ENCODE results near the gene YRDC.
A peak's percentile ranks its signal among the peaks of the same experiment; 100 is the strongest.
"Not testable (repeated sequence)": the region's sequence is repeated elsewhere in the genome, so short reads cannot be mapped to it uniquely, and the experiment has no call there.

The YRDC gene

GRCh38 chr1:37795340-37796125 lies 12.5 kb downstream of the YRDC start:
- H3K9me3 ChIP-seq (ENCODE audit: control insufficient read depth in 1 of 2, low read length in 2 of 2): no peaks in the 10 kb centered on the region
- peak overlapping the region in 1 of 2 donors; percentile 59 for H3K4me3 ChIP-seq (ENCODE audit: low read depth in 1 of 2, low read length in 2 of 2)

GRCh38 chr1:37794372-37795339 lies 13.4 kb downstream of the YRDC start:
- Histone ChIP-seq H3K36me3 (ENCODE audit: control insufficient read depth in 1 of 2, insufficient read depth in 2 of 2, low read length in 2 of 2) (peaks cover 0 to 7% of the 10 kb centered on the region in 2 donors), H3K27ac (ENCODE audit: low read length) (no peak overlapping the region), H3K4me1 (ENCODE audit: control insufficient read depth in 1 of 2, insufficient read depth in 2 of 2, low read length in 2 of 2) (peaks cover 0 to 17% of the 10 kb centered on the region in 2 donors), H3K27me3 (ENCODE audit: low read depth, low read length) (no peaks in the 10 kb centered on the region), H3K9me3 (ENCODE audit: control insufficient read depth in 1 of 2, low read length in 2 of 2) (no peaks in the 10 kb centered on the region), H3K4me3 (ENCODE audit: low read depth in 1 of 2, low read length in 2 of 2) (peak overlapping the region in 1 of 2 donors; percentile 59)

More at GRCh38 chr1:37795340-37796125, 12.5 kb downstream of the YRDC start:
- H3K27me3 ChIP-seq (ENCODE audit: low read depth, low read length): no peaks in the 10 kb centered on the region
- peaks cover 0 to 17% of the 10 kb centered on the region in 2 donors for H3K4me1 ChIP-seq (ENCODE audit: control insufficient read depth in 1 of 2, insufficient read depth in 2 of 2, low read length in 2 of 2)
- peaks cover 0 to 16% of the 10 kb centered on the region in 2 donors for H3K36me3 ChIP-seq (ENCODE audit: control insufficient read depth in 1 of 2, insufficient read depth in 2 of 2, low read length in 2 of 2)
- no peak overlapping the region for H3K27ac ChIP-seq (ENCODE audit: low read length)

- Histone ChIP-seq H3K4me3 (ENCODE audit: low read depth in 1 of 2, low read length in 2 of 2) (peak within 1 kb of the TSS in 1 of 2 donors; percentile 59), H3K4me1 (ENCODE audit: control insufficient read depth in 1 of 2, insufficient read depth in 2 of 2, low read length in 2 of 2) (peaks cover 0 to 17% of the 10 kb centered on the region in 2 donors), H3K9me3 (ENCODE audit: control insufficient read depth in 1 of 2, low read length in 2 of 2) (no peaks in the 10 kb centered on the region), H3K27me3 (ENCODE audit: low read depth, low read length) (no peaks in the 10 kb centered on the region), H3K36me3 (ENCODE audit: control insufficient read depth in 1 of 2, insufficient read depth in 2 of 2, low read length in 2 of 2) (no peaks in the 10 kb centered on the region), H3K27ac (ENCODE audit: low read length) (no peak within 1 kb of the TSS)
Observed at GRCh38 chr1:37793773-37794371, 14.1 kb downstream of the YRDC start, which contains the start of gene MANEAL. MANEAL (plus strand) TSS chr1:37793847; CDS start chr1:37794183, 336 bp downstream.

- no peaks in the 10 kb centered on the region for H3K9me3 ChIP-seq (ENCODE audit: control insufficient read depth in 1 of 2, low read length in 2 of 2)
- H3K27me3 ChIP-seq (ENCODE audit: low read depth, low read length): no peaks in the 10 kb centered on the region
- H3K36me3 ChIP-seq (ENCODE audit: control insufficient read depth in 1 of 2, insufficient read depth in 2 of 2, low read length in 2 of 2): no peaks in the 10 kb centered on the region
- H3K4me3 ChIP-seq (ENCODE audit: low read depth in 1 of 2, low read length in 2 of 2): peak overlapping the region in 1 of 2 donors; percentile 59
- no peak overlapping the region for H3K27ac ChIP-seq (ENCODE audit: low read length)
- peaks cover 0 to 17% of the 10 kb centered on the region in 2 donors for H3K4me1 ChIP-seq (ENCODE audit: control insufficient read depth in 1 of 2, insufficient read depth in 2 of 2, low read length in 2 of 2)
Observed at GRCh38 chr1:37792943-37793686, 14.9 kb downstream of the YRDC start.

GRCh38 chr1:37782491-37782890 lies 25.5 kb downstream of the YRDC start:
- H3K27me3 ChIP-seq (ENCODE audit: low read depth, low read length): no peaks in the 10 kb centered on the region
- H3K9me3 ChIP-seq (ENCODE audit: control insufficient read depth in 1 of 2, low read length in 2 of 2): no peaks in the 10 kb centered on the region
- no peak overlapping the region for H3K27ac ChIP-seq (ENCODE audit: low read length)
- no peak overlapping the region for H3K4me3 ChIP-seq (ENCODE audit: low read depth in 1 of 2, low read length in 2 of 2)
- H3K4me1 ChIP-seq (ENCODE audit: control insufficient read depth in 1 of 2, insufficient read depth in 2 of 2, low read length in 2 of 2): no peaks in the 10 kb centered on the region
- H3K36me3 ChIP-seq (ENCODE audit: control insufficient read depth in 1 of 2, insufficient read depth in 2 of 2, low read length in 2 of 2): no peaks in the 10 kb centered on the region

- H3K27ac ChIP-seq (ENCODE audit: low read length): no peak overlapping the region
- no peak overlapping the region for H3K4me3 ChIP-seq (ENCODE audit: low read depth in 1 of 2, low read length in 2 of 2)
- no peaks in the 10 kb centered on the region for H3K4me1 ChIP-seq (ENCODE audit: control insufficient read depth in 1 of 2, insufficient read depth in 2 of 2, low read length in 2 of 2)
- H3K9me3 ChIP-seq (ENCODE audit: control insufficient read depth in 1 of 2, low read length in 2 of 2): no peaks in the 10 kb centered on the region
- no peaks in the 10 kb centered on the region for H3K27me3 ChIP-seq (ENCODE audit: low read depth, low read length)
- no peaks in the 10 kb centered on the region for H3K36me3 ChIP-seq (ENCODE audit: control insufficient read depth in 1 of 2, insufficient read depth in 2 of 2, low read length in 2 of 2)
Observed at GRCh38 chr1:37778654-37779053, 29.4 kb downstream of the YRDC start.

GRCh38 chr1:37776946-37777516 lies 31.0 kb downstream of the YRDC start:
- no peak overlapping the region for H3K27ac ChIP-seq (ENCODE audit: low read length)
- no peaks in the 10 kb centered on the region for H3K9me3 ChIP-seq (ENCODE audit: control insufficient read depth in 1 of 2, low read length in 2 of 2)
- H3K36me3 ChIP-seq (ENCODE audit: control insufficient read depth in 1 of 2, insufficient read depth in 2 of 2, low read length in 2 of 2): no peaks in the 10 kb centered on the region
- no peaks in the 10 kb centered on the region for H3K27me3 ChIP-seq (ENCODE audit: low read depth, low read length)
- H3K4me3 ChIP-seq (ENCODE audit: low read depth in 1 of 2, low read length in 2 of 2): no peak overlapping the region
- H3K4me1 ChIP-seq (ENCODE audit: control insufficient read depth in 1 of 2, insufficient read depth in 2 of 2, low read length in 2 of 2): no peaks in the 10 kb centered on the region

- not testable (repeated sequence) for H3K27ac ChIP-seq (ENCODE audit: low read length); H3K9me3 ChIP-seq (ENCODE audit: control insufficient read depth in 1 of 2, low read length in 2 of 2); H3K4me1 ChIP-seq (ENCODE audit: control insufficient read depth in 1 of 2, insufficient read depth in 2 of 2, low read length in 2 of 2); H3K27me3 ChIP-seq (ENCODE audit: low read depth, low read length); H3K4me3 ChIP-seq (ENCODE audit: low read depth in 1 of 2, low read length in 2 of 2); H3K36me3 ChIP-seq (ENCODE audit: control insufficient read depth in 1 of 2, insufficient read depth in 2 of 2, low read length in 2 of 2)
Observed at GRCh38 chr1:37771440-37771839, 36.6 kb downstream of the YRDC start.

- no peaks in the 10 kb centered on the region for H3K36me3 ChIP-seq (ENCODE audit: control insufficient read depth in 1 of 2, insufficient read depth in 2 of 2, low read length in 2 of 2)
- H3K27me3 ChIP-seq (ENCODE audit: low read depth, low read length): peaks cover 44% of the 10 kb centered on the region
- H3K4me1 ChIP-seq (ENCODE audit: control insufficient read depth in 1 of 2, insufficient read depth in 2 of 2, low read length in 2 of 2): no peaks in the 10 kb centered on the region
Observed at GRCh38 chr1:37767488-37767887, 40.5 kb downstream of the YRDC start.

GRCh38 chr1:37765916-37766664 lies 41.9 kb downstream of the YRDC start:
- H3K9me3 ChIP-seq (ENCODE audit: control insufficient read depth in 1 of 2, low read length in 2 of 2): no peaks in the 10 kb centered on the region
- H3K27me3 ChIP-seq (ENCODE audit: low read depth, low read length): peaks cover 48% of the 10 kb centered on the region
- H3K27ac ChIP-seq (ENCODE audit: low read length): no peak overlapping the region
- no peaks in the 10 kb centered on the region for H3K36me3 ChIP-seq (ENCODE audit: control insufficient read depth in 1 of 2, insufficient read depth in 2 of 2, low read length in 2 of 2)
- H3K4me1 ChIP-seq (ENCODE audit: control insufficient read depth in 1 of 2, insufficient read depth in 2 of 2, low read length in 2 of 2): no peaks in the 10 kb centered on the region
- H3K4me3 ChIP-seq (ENCODE audit: low read depth in 1 of 2, low read length in 2 of 2): no peak overlapping the region

More at GRCh38 chr1:37767488-37767887, 40.5 kb downstream of the YRDC start:
- Histone ChIP-seq H3K4me3 (ENCODE audit: low read depth in 1 of 2, low read length in 2 of 2) (no peak overlapping the region), H3K9me3 (ENCODE audit: control insufficient read depth in 1 of 2, low read length in 2 of 2) (no peaks in the 10 kb centered on the region), H3K27ac (ENCODE audit: low read length) (no peak overlapping the region)

All from muscle layer of duodenum (tissue), 2 donors.